K562 (cell line): Measurements from ENCODE around the gene SLC30A1. TPM values are rescaled to one million over a fixed set of nuclear protein-coding genes. Genes with fewer than 3 reads are reported as not detected.

ENCODE experiments used
- BACH1 ChIP-seq: fragments of 200-800 bp; sonication (Bioruptor generic); IDR thresholded peaks from 2 replicates; pipeline ENCODE4 v1.6.1; 2016; ENCODE audit warnings: missing genetic modification characterization, missing compliant biosample characterization
- ETV5 ChIP-seq: sonication (generic); formaldehyde crosslinking; IDR thresholded peaks from 2 replicates; pipeline ENCODE4 v1.4.0; 2020; ENCODE audit warnings: low read depth, mild to moderate bottlenecking, missing genetic modification reagents
- FOXP1 ChIP-seq: sonication (generic); formaldehyde crosslinking; IDR thresholded peaks from 2 replicates; pipeline ENCODE4 v1.8.0; 2022; ENCODE audit warnings: mild to moderate bottlenecking, missing genetic modification reagents
- GATAD2A ChIP-seq: fragments of 450-650 bp; IDR thresholded peaks from 2 replicates; pipeline ENCODE4 v1.6.1; 2017
- GTF2A2 ChIP-seq: IDR thresholded peaks from 2 replicates; pipeline ENCODE4 v1.6.1; 2016; ENCODE audit warnings: mild to moderate bottlenecking, missing genetic modification characterization, missing compliant biosample characterization
- GTF2F1 ChIP-seq: IDR thresholded peaks from 2 replicates; pipeline ENCODE4 v1.6.1; 2011; ENCODE audit warnings: low read depth, low read length, improper control_type of control experiment
- KLF6 ChIP-seq: fragments of 250-450 bp; sonication (Bioruptor Pico); IDR thresholded peaks from 2 replicates; pipeline ENCODE4 v1.4.0; 2020; ENCODE audit warnings: mild to moderate bottlenecking, moderate library complexity, borderline replicate concordance
- NEUROD1 ChIP-seq: fragments of 150-350 bp; IDR thresholded peaks from 2 replicates; pipeline ENCODE4 v1.6.1; 2014; ENCODE audit warnings: borderline replicate concordance, low read length, low read depth; ENCODE audit not compliant: partially characterized antibody
- NUFIP1 ChIP-seq: fragments of 450-650 bp; IDR thresholded peaks from 2 replicates; pipeline ENCODE4 v1.6.1; 2018; ENCODE audit not compliant: partially characterized antibody
- SOX6 ChIP-seq: fragments of 450-650 bp; IDR thresholded peaks from 2 replicates; pipeline ENCODE4 v1.6.1; 2014; ENCODE audit warnings: mild to moderate bottlenecking
- SREBF2 ChIP-seq: sonication (generic); formaldehyde crosslinking; IDR thresholded peaks from 2 replicates; pipeline ENCODE4 v1.4.0; 2020; ENCODE audit warnings: mild to moderate bottlenecking, missing genetic modification reagents
- STAG1 ChIP-seq: sonication (generic); formaldehyde crosslinking; IDR thresholded peaks from 2 replicates; pipeline ENCODE4 v1.5.0; 2020; ENCODE audit warnings: missing genetic modification reagents, borderline replicate concordance
- TCFL5 ChIP-seq: fragments of 250-450 bp; sonication (Bioruptor Pico); conservative IDR thresholded peaks from 2 replicates; pipeline ENCODE4 v1.6.1; 2021; ENCODE audit warnings: mild to moderate bottlenecking, moderate library complexity, matching md5 sums
- ZBED1 ChIP-seq: IDR thresholded peaks from 2 replicates; pipeline ENCODE4 v1.6.1; 2014
- ZNF212 ChIP-seq: fragments of 450-650 bp; formaldehyde crosslinking; IDR thresholded peaks from 2 replicates; pipeline ENCODE4 v1.4.0; 2020; ENCODE audit warnings: mild to moderate bottlenecking
- ZNF3 ChIP-seq: fragments of 250-450 bp; sonication (Bioruptor Pico); IDR thresholded peaks from 2 replicates; pipeline ENCODE4 v1.5.0; 2021; ENCODE audit warnings: mild to moderate bottlenecking, moderate library complexity
- ZNF644 ChIP-seq: fragments of 200-800 bp; sonication (Bioruptor generic); IDR thresholded peaks from 2 replicates; pipeline ENCODE4 v1.6.1; 2016; ENCODE audit warnings: low read depth, missing genetic modification characterization, missing compliant biosample characterization
- ZNF766 ChIP-seq: fragments of 200-800 bp; sonication (Bioruptor generic); conservative IDR thresholded peaks from 2 replicates; pipeline ENCODE4 v1.6.1; 2016; ENCODE audit warnings: missing genetic modification characterization, missing compliant biosample characterization
- polyA plus RNA-seq, 8 experiments: library from polyadenylated mRNA; depleted of rRNA in 4 of 8; stranded (reverse) in 5 of 8; unstranded in 3 of 8; fragments of >200 nt; fragmentation: Nextera tagmentation in 2 of 8; fragmentation: Illumina TruSeq in 1 of 8; extraction: Ambion mirVana in 2 of 8; extraction: Trizol in 1 of 8; gene quantifications; 2 replicates each; pipeline versions ENCODE4 v1.2.1 to v1.2.3, GENCODE V29; 2011 to 2014; ENCODE audit warnings: inconsistent platforms in 1 of 8, missing spikeins in 1 of 8
- total RNA-seq, 7 experiments: library from RNA; depleted of rRNA in 6 of 7; stranded (reverse); fragments of >200 nt in 6 of 7; fragmentation: Illumina TruSeq in 2 of 7; extraction: Trizol in 2 of 7; gene quantifications; 2 replicates each; pipeline versions ENCODE4 v1.2.1 to v1.2.3, GENCODE V29; 2011 to 2021; ENCODE audit warnings: low replicate concordance in 1 of 7
- TF ChIP-seq, protein P1 (sequence below): IDR thresholded peaks from 2 replicates; pipeline ENCODE4 v1.6.1; 2016; ENCODE audit warnings: missing genetic modification characterization, missing compliant biosample characterization
- TF ChIP-seq, protein P2 (sequence below): fragments of 250-450 bp; sonication (Bioruptor Pico); IDR thresholded peaks from 2 replicates; pipeline ENCODE4 v1.8.0; 2022; ENCODE audit warnings: inconsistent platforms, mild to moderate bottlenecking, moderate library complexity, borderline replicate concordance
- TF ChIP-seq, protein P3 (sequence below): sonication (generic); formaldehyde crosslinking; IDR thresholded peaks from 2 replicates; pipeline ENCODE4 v1.8.0; 2023; ENCODE audit warnings: mild to moderate bottlenecking, missing genetic modification reagents
- TF ChIP-seq, protein P4 (sequence below): fragments of 450-650 bp; IDR thresholded peaks from 2 replicates; pipeline ENCODE4 v1.6.1; 2016; ENCODE audit warnings: missing biosample characterization, missing genetic modification characterization

The SLC30A1 gene
- total and polyA plus RNA-seq, 9 of the 15 experiments (the other 6 are each of a cell fraction or from before 2014, with no cell fraction given) = 4.1 to 14.4 (median 6.6) TPM

DNA sequence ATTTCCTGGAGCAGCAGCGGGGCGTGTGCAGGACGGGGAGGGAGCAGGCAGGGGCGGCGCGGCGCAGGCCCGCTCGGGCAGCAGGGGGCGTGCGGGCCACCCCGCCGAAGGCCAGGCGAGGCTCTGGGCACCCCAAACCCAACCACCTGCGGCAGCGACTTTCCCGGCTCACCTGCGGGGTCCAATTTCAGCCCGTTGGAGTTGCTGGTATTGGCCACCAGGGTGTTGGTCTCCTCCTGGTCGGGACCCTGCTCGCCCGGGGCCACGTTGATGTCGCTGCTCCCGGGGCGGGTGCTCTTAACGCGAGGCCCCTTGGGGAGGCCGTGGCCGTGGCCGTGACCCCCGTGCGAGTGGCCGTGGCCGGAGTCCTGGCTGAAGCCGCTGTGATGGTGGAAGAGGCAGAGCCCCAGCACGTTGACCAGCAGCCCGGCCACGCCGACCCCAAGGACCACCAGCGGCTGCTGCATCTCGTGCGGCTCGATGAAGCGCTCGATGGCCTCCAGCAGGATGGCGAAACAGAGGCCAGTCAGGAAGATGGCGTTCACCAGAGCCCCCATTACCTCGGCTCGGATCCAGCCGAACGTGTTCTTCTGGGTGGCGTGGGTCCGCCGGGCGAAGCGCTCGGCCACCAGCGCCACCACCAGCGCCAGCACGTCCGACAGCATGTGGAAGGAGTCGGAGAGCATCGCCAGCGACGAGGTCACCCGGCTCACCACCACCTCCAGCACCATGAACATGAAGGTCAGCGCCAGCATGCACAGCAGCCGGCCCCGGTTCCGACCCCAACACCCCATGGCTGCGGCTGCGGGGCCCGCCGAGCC lies 932 bp downstream of the SLC30A1 start (continued):
- TF ChIP-seq BACH1 (tag) (no peak), KLF6 (CRISPR knock-in tag) (no peak), ZNF766 (no peak), ZNF212 (CRISPR knock-in tag) (no peak), NUFIP1 (peak; percentile 25), TCFL5 (CRISPR knock-in tag) (no peak), ZNF3 (CRISPR knock-in tag) (no peak), SREBF2 (CRISPR knock-in tag) (no peak), GTF2F1 (no peak), ZBED1 (no peak), GATAD2A (peak; percentile 96), NEUROD1 (no peak), GTF2A2 (no peak), ZNF644 (tag) (no peak), STAG1 (CRISPR knock-in tag) (no peak), SOX6 (0 out of 2 replicates have a peak, but pooled peaks have one; percentile 30), ETV5 (peak; percentile 29; the same call in 1 of the 2 replicates), FOXP1 (CRISPR knock-in tag) (peak; percentile 22)
- TF ChIP-seq, protein P1, sequence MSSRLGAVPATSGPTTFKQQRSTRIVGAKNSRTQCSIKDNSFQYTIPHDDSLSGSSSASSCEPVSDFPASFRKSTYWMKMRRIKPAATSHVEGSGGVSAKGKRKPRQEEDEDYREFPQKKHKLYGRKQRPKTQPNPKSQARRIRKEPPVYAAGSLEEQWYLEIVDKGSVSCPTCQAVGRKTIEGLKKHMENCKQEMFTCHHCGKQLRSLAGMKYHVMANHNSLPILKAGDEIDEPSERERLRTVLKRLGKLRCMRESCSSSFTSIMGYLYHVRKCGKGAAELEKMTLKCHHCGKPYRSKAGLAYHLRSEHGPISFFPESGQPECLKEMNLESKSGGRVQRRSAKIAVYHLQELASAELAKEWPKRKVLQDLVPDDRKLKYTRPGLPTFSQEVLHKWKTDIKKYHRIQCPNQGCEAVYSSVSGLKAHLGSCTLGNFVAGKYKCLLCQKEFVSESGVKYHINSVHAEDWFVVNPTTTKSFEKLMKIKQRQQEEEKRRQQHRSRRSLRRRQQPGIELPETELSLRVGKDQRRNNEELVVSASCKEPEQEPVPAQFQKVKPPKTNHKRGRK (tag) = no peak
- TF ChIP-seq, protein P2, sequence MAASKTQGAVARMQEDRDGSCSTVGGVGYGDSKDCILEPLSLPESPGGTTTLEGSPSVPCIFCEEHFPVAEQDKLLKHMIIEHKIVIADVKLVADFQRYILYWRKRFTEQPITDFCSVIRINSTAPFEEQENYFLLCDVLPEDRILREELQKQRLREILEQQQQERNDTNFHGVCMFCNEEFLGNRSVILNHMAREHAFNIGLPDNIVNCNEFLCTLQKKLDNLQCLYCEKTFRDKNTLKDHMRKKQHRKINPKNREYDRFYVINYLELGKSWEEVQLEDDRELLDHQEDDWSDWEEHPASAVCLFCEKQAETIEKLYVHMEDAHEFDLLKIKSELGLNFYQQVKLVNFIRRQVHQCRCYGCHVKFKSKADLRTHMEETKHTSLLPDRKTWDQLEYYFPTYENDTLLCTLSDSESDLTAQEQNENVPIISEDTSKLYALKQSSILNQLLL = no peak
- TF ChIP-seq, protein P3, sequence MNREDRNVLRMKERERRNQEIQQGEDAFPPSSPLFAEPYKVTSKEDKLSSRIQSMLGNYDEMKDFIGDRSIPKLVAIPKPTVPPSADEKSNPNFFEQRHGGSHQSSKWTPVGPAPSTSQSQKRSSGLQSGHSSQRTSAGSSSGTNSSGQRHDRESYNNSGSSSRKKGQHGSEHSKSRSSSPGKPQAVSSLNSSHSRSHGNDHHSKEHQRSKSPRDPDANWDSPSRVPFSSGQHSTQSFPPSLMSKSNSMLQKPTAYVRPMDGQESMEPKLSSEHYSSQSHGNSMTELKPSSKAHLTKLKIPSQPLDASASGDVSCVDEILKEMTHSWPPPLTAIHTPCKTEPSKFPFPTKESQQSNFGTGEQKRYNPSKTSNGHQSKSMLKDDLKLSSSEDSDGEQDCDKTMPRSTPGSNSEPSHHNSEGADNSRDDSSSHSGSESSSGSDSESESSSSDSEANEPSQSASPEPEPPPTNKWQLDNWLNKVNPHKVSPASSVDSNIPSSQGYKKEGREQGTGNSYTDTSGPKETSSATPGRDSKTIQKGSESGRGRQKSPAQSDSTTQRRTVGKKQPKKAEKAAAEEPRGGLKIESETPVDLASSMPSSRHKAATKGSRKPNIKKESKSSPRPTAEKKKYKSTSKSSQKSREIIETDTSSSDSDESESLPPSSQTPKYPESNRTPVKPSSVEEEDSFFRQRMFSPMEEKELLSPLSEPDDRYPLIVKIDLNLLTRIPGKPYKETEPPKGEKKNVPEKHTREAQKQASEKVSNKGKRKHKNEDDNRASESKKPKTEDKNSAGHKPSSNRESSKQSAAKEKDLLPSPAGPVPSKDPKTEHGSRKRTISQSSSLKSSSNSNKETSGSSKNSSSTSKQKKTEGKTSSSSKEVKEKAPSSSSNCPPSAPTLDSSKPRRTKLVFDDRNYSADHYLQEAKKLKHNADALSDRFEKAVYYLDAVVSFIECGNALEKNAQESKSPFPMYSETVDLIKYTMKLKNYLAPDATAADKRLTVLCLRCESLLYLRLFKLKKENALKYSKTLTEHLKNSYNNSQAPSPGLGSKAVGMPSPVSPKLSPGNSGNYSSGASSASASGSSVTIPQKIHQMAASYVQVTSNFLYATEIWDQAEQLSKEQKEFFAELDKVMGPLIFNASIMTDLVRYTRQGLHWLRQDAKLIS (CRISPR knock-in tag) = peak; percentile 88
- TF ChIP-seq, protein P4, sequence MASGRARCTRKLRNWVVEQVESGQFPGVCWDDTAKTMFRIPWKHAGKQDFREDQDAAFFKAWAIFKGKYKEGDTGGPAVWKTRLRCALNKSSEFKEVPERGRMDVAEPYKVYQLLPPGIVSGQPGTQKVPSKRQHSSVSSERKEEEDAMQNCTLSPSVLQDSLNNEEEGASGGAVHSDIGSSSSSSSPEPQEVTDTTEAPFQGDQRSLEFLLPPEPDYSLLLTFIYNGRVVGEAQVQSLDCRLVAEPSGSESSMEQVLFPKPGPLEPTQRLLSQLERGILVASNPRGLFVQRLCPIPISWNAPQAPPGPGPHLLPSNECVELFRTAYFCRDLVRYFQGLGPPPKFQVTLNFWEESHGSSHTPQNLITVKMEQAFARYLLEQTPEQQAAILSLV (tag) = no peak
